H9 (cell line): Measurements from ENCODE around the gene ZNF487. TPM values are rescaled to one million over a fixed set of nuclear protein-coding genes. Genes with fewer than 3 reads are reported as not detected.

Experiments used
- DNase-seq: peaks from one replicate; pipeline ENCODE4 v3.0.0-alpha.2; 2017
- H2AFZ ChIP-seq: one replicate; pipeline ENCODE4 v1.6.1; 2013; ENCODE audit warnings: mild to moderate bottlenecking, low read length, control low read depth, moderate library complexity
- H2AK5ac ChIP-seq: 2 replicates; pipeline ENCODE4 v1.6.1; 2013; ENCODE audit warnings: low read length, control low read depth, mixed read lengths; ENCODE audit not compliant: insufficient read length
- H2BK120ac ChIP-seq: one replicate; pipeline ENCODE4 v1.6.1; 2013; ENCODE audit warnings: low read depth, mild to moderate bottlenecking, low read length, control low read depth, inconsistent platforms; ENCODE audit not compliant: poor library complexity, severe bottlenecking
- H2BK12ac ChIP-seq: 2 replicates; pipeline ENCODE4 v1.6.1; 2013; ENCODE audit warnings: low read length, control low read depth, mixed read lengths, low read depth; ENCODE audit not compliant: insufficient read length
- H2BK15ac ChIP-seq: 2 replicates; pipeline ENCODE4 v1.6.1; 2013; ENCODE audit warnings: low read depth, low read length, control low read depth
- H2BK20ac ChIP-seq: one replicate; pipeline ENCODE4 v1.6.1; 2013; ENCODE audit warnings: low read depth, mild to moderate bottlenecking, low read length, control low read depth, inconsistent platforms; ENCODE audit not compliant: poor library complexity, severe bottlenecking
- H2BK5ac ChIP-seq: 2 replicates; pipeline ENCODE4 v1.6.1; 2013; ENCODE audit warnings: low read length, control low read depth, mixed read lengths; ENCODE audit not compliant: insufficient read length
- H3K14ac ChIP-seq: 2 replicates; pipeline ENCODE4 v1.6.1; 2013; ENCODE audit warnings: low read length, control low read depth; ENCODE audit not compliant: insufficient read depth
- H3K18ac ChIP-seq: 2 replicates; pipeline ENCODE4 v1.6.1; 2013; ENCODE audit warnings: low read depth, mild to moderate bottlenecking, mixed read lengths, low read length, control low read depth; ENCODE audit not compliant: insufficient read length
- H3K23ac ChIP-seq: 2 replicates; pipeline ENCODE4 v1.6.1; 2013; ENCODE audit warnings: low read length, control low read depth, mixed read lengths, low read depth; ENCODE audit not compliant: insufficient read length
- H3K23me2 ChIP-seq: 2 replicates; pipeline ENCODE4 v1.6.1; 2013; ENCODE audit warnings: low read depth, mild to moderate bottlenecking, mixed read lengths, low read length, control low read depth; ENCODE audit not compliant: insufficient read length, poor library complexity, severe bottlenecking
- H3K27ac ChIP-seq: 2 replicates; pipeline ENCODE4 v1.5.1; 2013; ENCODE audit warnings: low read length, control low read depth, mixed read lengths, low read depth; ENCODE audit not compliant: insufficient read length
- H3K27me3 ChIP-seq: 2 replicates; pipeline ENCODE4 v1.6.1; 2013; ENCODE audit warnings: low read length, control low read depth, inconsistent platforms; ENCODE audit not compliant: insufficient read depth
- H3K4ac ChIP-seq: 2 replicates; pipeline ENCODE4 v1.6.1; 2013; ENCODE audit warnings: low read depth, mild to moderate bottlenecking, control low read depth, inconsistent platforms, low read length, moderate library complexity
- H3K4me1 ChIP-seq: 2 replicates; pipeline ENCODE4 v1.6.1; 2013; ENCODE audit warnings: low read length, control low read depth, inconsistent platforms; ENCODE audit not compliant: insufficient read depth
- H3K4me2 ChIP-seq: 2 replicates; pipeline ENCODE4 v1.6.1; 2013; ENCODE audit warnings: low read length, control low read depth, mixed read lengths; ENCODE audit not compliant: insufficient read length, insufficient read depth
- H3K56ac ChIP-seq: 2 replicates; pipeline ENCODE4 v1.6.1; 2013; ENCODE audit warnings: low read depth, mild to moderate bottlenecking, mixed read lengths, low read length, control low read depth; ENCODE audit not compliant: insufficient read length
- H3K79me1 ChIP-seq: 2 replicates; pipeline ENCODE4 v1.6.1; 2013; ENCODE audit warnings: low read depth, mild to moderate bottlenecking, moderate library complexity, low read length, control low read depth, inconsistent platforms; ENCODE audit not compliant: insufficient read depth, poor library complexity, severe bottlenecking
- H3K79me2 ChIP-seq: 2 replicates; pipeline ENCODE4 v1.6.1; 2013; ENCODE audit warnings: low read length, control low read depth, inconsistent platforms; ENCODE audit not compliant: insufficient read depth
- H3K9ac ChIP-seq: 2 replicates; pipeline ENCODE4 v1.6.1; 2013; ENCODE audit warnings: low read length, control low read depth, mixed read lengths; ENCODE audit not compliant: insufficient read length; ENCODE audit errors: extremely low read depth
- H3K9me3 ChIP-seq: one replicate; pipeline ENCODE4 v1.6.1; 2013; ENCODE audit warnings: low read depth, low read length, inconsistent platforms; ENCODE audit not compliant: control insufficient read depth
- H3T11ph ChIP-seq: one replicate; pipeline ENCODE4 v1.6.1; 2013; ENCODE audit warnings: mild to moderate bottlenecking, low read length, control low read depth, inconsistent platforms
- H4K20me1 ChIP-seq: one replicate; pipeline ENCODE4 v1.6.1; 2013; ENCODE audit not compliant: control insufficient read depth, insufficient read length, insufficient read depth
- H4K5ac ChIP-seq: 2 replicates; pipeline ENCODE4 v1.6.1; 2013; ENCODE audit warnings: low read depth, mild to moderate bottlenecking, mixed read lengths, low read length, control low read depth; ENCODE audit not compliant: insufficient read length
- H4K8ac ChIP-seq: replicated peaks from 2 replicates; pipeline ENCODE4 v1.6.1; 2013; ENCODE audit warnings: low read length, control low read depth, mixed read lengths, low read depth; ENCODE audit not compliant: insufficient read length
- H4K91ac ChIP-seq: 2 replicates; pipeline ENCODE4 v1.6.1; 2013; ENCODE audit warnings: low read depth, mild to moderate bottlenecking, moderate library complexity, mixed read lengths, low read length, control low read depth; ENCODE audit not compliant: insufficient read length
- H3K27ac Mint-ChIP-seq, 3 experiments: 2 replicates in 2 of 3; 3 replicates in 1 of 3; pipeline ENCODE4 v1.8.0; 2020 to 2021; ENCODE audit warnings: mixed read lengths in 3 of 3, mild to moderate bottlenecking in 1 of 3, moderate library complexity in 1 of 3
- H3K27me3 Mint-ChIP-seq: 2 replicates; pipeline ENCODE4 v1.8.0; 2021; ENCODE audit warnings: low read depth, mild to moderate bottlenecking, moderate library complexity, mixed read lengths
- H3K36me3 Mint-ChIP-seq, 3 experiments: 2 replicates in 2 of 3; 3 replicates in 1 of 3; pipeline ENCODE4 v1.8.0; 2020 to 2021; ENCODE audit warnings: low read depth in 3 of 3, mixed read lengths in 3 of 3; ENCODE audit not compliant: insufficient read depth in 1 of 3
- H3K4me1 Mint-ChIP-seq, 2 experiments: 2 replicates each; pipeline ENCODE4 v1.8.0; 2020; ENCODE audit warnings: mixed read lengths in 2 of 2
- H3K4me3 Mint-ChIP-seq, 2 experiments: 2 replicates in 1 of 2; 3 replicates in 1 of 2; pipeline ENCODE4 v1.8.0; 2020 to 2021; ENCODE audit warnings: mild to moderate bottlenecking in 2 of 2, mixed read lengths in 2 of 2, moderate library complexity in 1 of 2
- H3K9me3 Mint-ChIP-seq, 2 experiments: 2 replicates in 1 of 2; 3 replicates in 1 of 2; pipeline ENCODE4 v1.8.0; 2020; ENCODE audit warnings: mild to moderate bottlenecking in 2 of 2, mixed read lengths in 2 of 2, moderate library complexity in 1 of 2
- CTCF ChIP-seq: fragments of 200-600 bp; sonication (generic); conservative IDR thresholded peaks from 3 replicates; pipeline ENCODE4 v1.8.0; 2021; ENCODE audit warnings: antibody characterized with exemption, mild to moderate bottlenecking
- WGBS: extraction: QIAGEN DNeasy Blood & Tissue Kit; methylation state at CpG from one replicate; pipeline ENCODE4 v1.1.7; 2013; ENCODE audit warnings: missing lambda C conversion rate, low lambda C conversion rate, mixed read lengths; ENCODE audit not compliant: insufficient read length; ENCODE audit errors: extremely low coverage; 5-methylcytosine and 5-hydroxymethylcytosine counted together
- total RNA-seq: library from RNA; stranded (reverse); gene quantifications from 2 replicates; pipeline ENCODE4 v1.2.1, GENCODE V29; 2021

ZNF487 gene
- total RNA-seq, 1 experiment from 2014 or later = 1.4 TPM

DNA sequence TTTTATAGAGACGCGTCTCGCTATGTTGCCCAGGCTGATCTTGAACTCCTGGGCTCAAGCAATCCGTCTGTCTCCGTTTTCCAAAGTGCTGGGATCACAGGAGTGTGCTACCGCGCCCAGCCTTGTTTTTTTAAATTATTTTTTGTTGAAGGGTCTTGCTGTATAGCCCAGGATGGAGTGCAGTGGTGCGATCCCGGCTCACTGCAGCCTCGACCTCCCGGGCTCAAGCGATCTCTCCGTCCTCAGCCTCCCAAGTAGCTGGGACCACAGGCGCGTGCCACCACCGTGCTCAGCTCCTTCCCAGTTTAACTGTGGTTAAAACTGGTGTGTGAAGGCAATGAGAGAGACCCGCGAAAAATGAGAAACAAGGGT lies 16.9 kb upstream of the ZNF487 start:
- no peak overlapping the region for H2BK5ac ChIP-seq
- H3K56ac ChIP-seq = no peak overlapping the region
- no peak overlapping the region for H4K91ac ChIP-seq
- no peak overlapping the region for H2BK15ac ChIP-seq
- H3K4me3 Mint-ChIP-seq = peak overlapping the region; percentile 25 to 40; a peak in 2 of 5 replicates
- H4K5ac ChIP-seq = no peak overlapping the region
- no peak for DNase-seq
- H3K4me1 Mint-ChIP-seq = peaks cover 6% of the 10 kb centered on the region in 2 experiments
- no peaks in the 10 kb centered on the region for H3K23me2 ChIP-seq
- WGBS = no CpG with 5 or more reads among the region's 18 CpGs
- H4K20me1 ChIP-seq = no peaks in the 10 kb centered on the region
- no peak overlapping the region for H4K8ac ChIP-seq
- peaks cover 0 to 9% (median 3%) of the 10 kb centered on the region in 3 experiments; a peak in 3 of 7 replicates for H3K36me3 Mint-ChIP-seq
- no peaks in the 10 kb centered on the region for H3K79me1 ChIP-seq
- no peak overlapping the region for H3K23ac ChIP-seq
- no peaks in the 10 kb centered on the region for H3K27me3 ChIP-seq
- H3K79me2 ChIP-seq = no peaks in the 10 kb centered on the region
- no peak overlapping the region for H3K14ac ChIP-seq
- TF ChIP-seq CTCF = no peak
- H3K18ac ChIP-seq = peak overlapping the region; percentile 32
- H3K9me3 Mint-ChIP-seq = peaks cover 3 to 13% of the 10 kb centered on the region in 2 experiments; a peak in 4 of 5 replicates
- no peak overlapping the region for H3K27ac ChIP-seq
- H2AFZ ChIP-seq = no peak overlapping the region
- H3K27me3 Mint-ChIP-seq = peaks cover 17% of the 10 kb centered on the region
- H3K9ac ChIP-seq = no peak overlapping the region
- no peak overlapping the region for H3K4ac ChIP-seq
- no peak overlapping the region for H3K4me2 ChIP-seq
- no peak overlapping the region for H2BK120ac ChIP-seq
- H2AK5ac ChIP-seq = no peak overlapping the region
- H3T11ph ChIP-seq = no peak overlapping the region
- no peak overlapping the region for H2BK12ac ChIP-seq
- no peaks in the 10 kb centered on the region for H3K4me1 ChIP-seq
- no peaks in the 10 kb centered on the region for H3K9me3 ChIP-seq
- no peak overlapping the region for H3K27ac Mint-ChIP-seq
- no peak overlapping the region for H2BK20ac ChIP-seq
